Measurements from ENCODE around the gene TMEM168.
A peak's percentile ranks its signal among the peaks of the same experiment; 100 is the strongest.
"Not testable (repeated sequence)": the region's sequence is repeated elsewhere in the genome, so short reads cannot be mapped to it uniquely, and the experiment has no call there.

The TMEM168 gene

GRCh38 chr7:112781110-112781509 lies 9.1 kb downstream of the TMEM168 start:
- no peak for DNase-seq

GRCh38 chr7:112779667-112780066 lies 10.5 kb downstream of the TMEM168 start:
- no peak for DNase-seq

- no peak for DNase-seq
These were observed 12.8 kb downstream of the TMEM168 start for GRCh38 chr7:112777406-112777805.

GRCh38 chr7:112771166-112771565 lies 19.0 kb downstream of the TMEM168 start:
- DNase-seq = no peak

- DNase-seq = no peak
These were observed 20.1 kb downstream of the TMEM168 start for GRCh38 chr7:112770051-112770450.

- no peak for DNase-seq
These were observed 25.1 kb downstream of the TMEM168 start for GRCh38 chr7:112765105-112765504.

GRCh38 chr7:112763996-112764395 lies 26.2 kb downstream of the TMEM168 start:
- DNase-seq = no peak

- DNase-seq = no peak
These were observed 26.9 kb downstream of the TMEM168 start for GRCh38 chr7:112763298-112763697.

GRCh38 chr7:112759905-112760304 lies 30.3 kb downstream of the TMEM168 start:
- no peak for DNase-seq

GRCh38 chr7:112757337-112757736 lies 32.9 kb downstream of the TMEM168 start:
- no peak for DNase-seq

GRCh38 chr7:112753298-112753697 lies 36.9 kb downstream of the TMEM168 start:
- DNase-seq = no peak

- DNase-seq = no peak
These were observed 37.6 kb downstream of the TMEM168 start for GRCh38 chr7:112752576-112752975.

GRCh38 chr7:112749775-112750174 lies 40.4 kb downstream of the TMEM168 start:
- DNase-seq = no peak

- DNase-seq = no peak
These were observed 41.8 kb downstream of the TMEM168 start for GRCh38 chr7:112748381-112748780.

- no peak for DNase-seq
These were observed 44.6 kb downstream of the TMEM168 start for GRCh38 chr7:112745635-112746034.

GRCh38 chr7:112744818-112745217 lies 45.4 kb downstream of the TMEM168 start:
- no peak for DNase-seq

GRCh38 chr7:112743811-112744210 lies 46.4 kb downstream of the TMEM168 start:
- DNase-seq = peak; percentile 3

- no peak for DNase-seq
These were observed 49.5 kb downstream of the TMEM168 start for GRCh38 chr7:112740667-112741066.

GRCh38 chr7:112739436-112740180 lies 50.6 kb downstream of the TMEM168 start:
- DNase-seq = no peak

GRCh38 chr7:112735261-112735660 lies 54.9 kb downstream of the TMEM168 start:
- no peak for DNase-seq

- not testable (repeated sequence) for DNase-seq
These were observed 58.9 kb downstream of the TMEM168 start for GRCh38 chr7:112731324-112731723.

GRCh38 chr7:112726076-112726475 lies 64.1 kb downstream of the TMEM168 start:
- no peak for DNase-seq

GRCh38 chr7:112723416-112723815 lies 66.8 kb downstream of the TMEM168 start:
- DNase-seq = no peak

GRCh38 chr7:112721366-112721765 lies 68.8 kb downstream of the TMEM168 start:
- no peak for DNase-seq

- DNase-seq = no peak
These were observed 74.7 kb downstream of the TMEM168 start for GRCh38 chr7:112715525-112715924.
